NCI-H2029 treated with DMSO at 0.1 percent for 48 hours (cell line): ENCODE results near the gene POU2F1.

Source experiments
- DNase-seq: peaks from one replicate; lab custom pipeline; 2025; lab: John Stamatoyannopoulos, UW

Gene POU2F1

GRCh38 chr1:167442142-167442848, 221.6 kb downstream of the POU2F1 start:
- DNase-seq, result peak; percentile 19

- DNase-seq, result no peak
Observed at GRCh38 chr1:167442854-167443565, 222.3 kb downstream of the POU2F1 start.

GRCh38 chr1:167443757-167444156, 223.1 kb downstream of the POU2F1 start:
- no peak for DNase-seq

GRCh38 chr1:167446966-167447365, 226.3 kb downstream of the POU2F1 start:
- DNase-seq, result no peak

- DNase-seq, result no peak
Observed at GRCh38 chr1:167447521-167448136, 226.9 kb downstream of the POU2F1 start.

- DNase-seq, result no peak
Observed at GRCh38 chr1:167450843-167451242, 230.2 kb downstream of the POU2F1 start.

- no peak for DNase-seq
Observed at GRCh38 chr1:167452483-167452882, 231.8 kb downstream of the POU2F1 start.

GRCh38 chr1:167453123-167453522, 232.4 kb downstream of the POU2F1 start:
- no peak for DNase-seq

GRCh38 chr1:167454304-167454893, 233.7 kb downstream of the POU2F1 start:
- DNase-seq, result no peak

GRCh38 chr1:167454894-167455785, 234.5 kb downstream of the POU2F1 start:
- no peak for DNase-seq

GRCh38 chr1:167455786-167456446, 235.2 kb downstream of the POU2F1 start:
- no peak for DNase-seq

GRCh38 chr1:167456524-167456923, 235.8 kb downstream of the POU2F1 start:
- DNase-seq, result no peak

GRCh38 chr1:167456926-167457325, 236.2 kb downstream of the POU2F1 start:
- DNase-seq, result no peak

- DNase-seq, result no peak
Observed at GRCh38 chr1:167457936-167458584, 237.4 kb downstream of the POU2F1 start.

- no peak for DNase-seq
Observed at GRCh38 chr1:167460836-167461235, 240.2 kb downstream of the POU2F1 start.

- no peak for DNase-seq
Observed at GRCh38 chr1:167462341-167462740, 241.7 kb downstream of the POU2F1 start.

GRCh38 chr1:167463080-167463479, 242.4 kb downstream of the POU2F1 start:
- DNase-seq, result no peak

- DNase-seq, result no peak
Observed at GRCh38 chr1:167463875-167464575, 243.3 kb downstream of the POU2F1 start.

- no peak for DNase-seq
Observed at GRCh38 chr1:167465018-167465417, 244.3 kb downstream of the POU2F1 start.

GRCh38 chr1:167465743-167466142, 245.1 kb downstream of the POU2F1 start:
- no peak for DNase-seq
